CD4-positive, CD25-positive, alpha-beta regulatory T cell (primary cell): Measurements from ENCODE around the gene GAS6. TPM values are rescaled to one million over a fixed set of nuclear protein-coding genes. Genes with fewer than 3 reads are reported as not detected.

Experiments
- ATAC-seq, 2 donors: fragments of 150-1000 bp; cut with Tn5 transposase; one replicate each; pipeline ENCODE4 v1.10.0; 2021; ENCODE audit warnings: low read depth in 2 of 2, moderate number of reproducible peaks in 2 of 2, moderate library complexity in 1 of 2
- DNase-seq, 3 donors: peaks; one replicate each; pipeline versions ENCODE4 v3.0.0 to v3.0.0-alpha.2; 2012 to 2022; ENCODE audit warnings: mixed read lengths in 1 of 3
- H3K27ac ChIP-seq: one replicate; pipeline ENCODE4 v1.7.0; 2013; ENCODE audit warnings: mild to moderate bottlenecking, low read length; ENCODE audit not compliant: insufficient read depth, poor library complexity, severe bottlenecking
- H3K27me3 ChIP-seq: one replicate; pipeline ENCODE4 v1.7.0; 2013; ENCODE audit warnings: low read length; ENCODE audit not compliant: control insufficient read depth, insufficient read depth
- H3K36me3 ChIP-seq: one replicate; pipeline ENCODE4 v1.7.0; 2013; ENCODE audit warnings: mild to moderate bottlenecking, low read length, moderate library complexity; ENCODE audit not compliant: control insufficient read depth, insufficient read depth
- H3K4me1 ChIP-seq: 2 replicates; pipeline ENCODE4 v1.7.0; 2013; ENCODE audit warnings: mild to moderate bottlenecking, low read length; ENCODE audit not compliant: insufficient read depth, control insufficient read depth, poor library complexity, severe bottlenecking
- H3K4me3 ChIP-seq: one replicate; pipeline ENCODE4 v1.7.0; 2013; ENCODE audit warnings: low read depth, mild to moderate bottlenecking, low read length, moderate library complexity
- H3K9me3 ChIP-seq, 2 experiments: 1 replicate in 1 of 2; 2 replicates in 1 of 2; pipeline ENCODE4 v1.7.0; 2013; ENCODE audit warnings: low read length in 2 of 2, mild to moderate bottlenecking in 1 of 2, moderate library complexity in 1 of 2; ENCODE audit not compliant: control insufficient read depth in 2 of 2
- H3K27ac Mint-ChIP-seq, 3 donors: one replicate each; pipeline ENCODE4 v1.8.0; 2020 to 2022; ENCODE audit warnings: mild to moderate bottlenecking in 3 of 3, mixed read lengths in 3 of 3, moderate library complexity in 2 of 3
- H3K27me3 Mint-ChIP-seq: one replicate; pipeline ENCODE4 v1.8.0; 2022; ENCODE audit warnings: mild to moderate bottlenecking, mixed read lengths
- H3K36me3 Mint-ChIP-seq: one replicate; pipeline ENCODE4 v1.8.0; 2020; ENCODE audit warnings: mixed read lengths
- H3K4me1 Mint-ChIP-seq, 4 donors: one replicate each; pipeline ENCODE4 v1.8.0; 2020 to 2022; ENCODE audit warnings: mixed read lengths in 4 of 4, mild to moderate bottlenecking in 1 of 4
- H3K4me3 Mint-ChIP-seq, 4 donors: one replicate each; pipeline ENCODE4 v1.8.0; 2020 to 2022; ENCODE audit warnings: mild to moderate bottlenecking in 4 of 4, mixed read lengths in 4 of 4, moderate library complexity in 3 of 4
- H3K9me3 Mint-ChIP-seq, 7 donors: one replicate each; pipeline ENCODE4 v1.8.0; 2020 to 2022; ENCODE audit warnings: mixed read lengths in 7 of 7, mild to moderate bottlenecking in 3 of 7, moderate library complexity in 2 of 7
- polyA plus RNA-seq, 4 donors: library from polyadenylated mRNA; unstranded; fragments of 300-500 nt; fragmentation: Illumina TruSeq; gene quantifications; one replicate each; pipeline ENCODE4 v1.2.3, GENCODE V29; 2021
- total RNA-seq: library from RNA; stranded (reverse); gene quantifications from one replicate; pipeline ENCODE4 v1.2.3, GENCODE V29; 2022

Gene GAS6
- total and polyA plus RNA-seq, 5 donors from 2014 or later = 0.29 to 2.8 (median 0.34) TPM; not detected in 2

DNA sequence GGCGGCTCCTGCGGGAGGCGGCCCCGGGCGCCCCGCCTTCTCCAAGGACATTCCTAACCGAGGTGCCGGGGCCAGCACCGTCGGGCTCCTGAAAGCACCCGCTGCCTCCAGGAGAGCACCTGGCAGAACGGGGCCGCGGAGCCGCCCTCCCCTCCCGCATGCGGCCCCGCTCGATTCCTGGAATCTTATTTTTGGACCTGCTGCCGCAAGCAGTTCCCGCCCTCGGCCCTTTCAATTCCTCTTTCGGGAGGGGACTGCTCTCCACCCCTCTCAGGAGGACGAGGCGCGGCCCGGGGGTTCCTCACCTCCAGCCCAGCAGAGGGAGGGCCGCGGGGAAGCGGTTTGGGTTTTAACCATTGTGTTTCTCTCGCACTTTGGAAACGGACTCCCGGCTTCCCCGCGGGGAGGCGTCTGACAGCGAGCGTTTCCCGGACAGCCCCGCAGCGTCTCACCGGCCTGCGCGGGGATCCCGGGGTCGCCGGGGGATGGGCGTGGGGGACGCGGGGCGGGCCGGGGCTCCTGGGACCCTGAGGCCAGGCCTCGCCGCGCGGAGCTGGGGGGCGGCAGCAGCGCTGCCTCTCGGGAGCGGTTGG lies 849 bp downstream of the GAS6 start:
- Mint-ChIP-seq H3K27me3 (peaks cover 43% of the 10 kb centered on the region), H3K27ac (no peak overlapping the region), H3K4me1 (peaks cover 0 to 20% (median 7%) of the 10 kb centered on the region in 4 donors), H3K36me3 (no peaks in the 10 kb centered on the region), H3K9me3 (peaks cover 0 to 4% (median 1%) of the 10 kb centered on the region in 7 donors), H3K4me3 (peak overlapping the region in 2 of 4 donors; percentile 28 to 64)
- peaks cover 28% of the 10 kb centered on the region for H3K27me3 ChIP-seq
- H3K4me3 ChIP-seq = no peak overlapping the region
- peak in 1 of 3 donors; percentile 2 for DNase-seq
- no peak overlapping the region for H3K27ac ChIP-seq
- no peaks in the 10 kb centered on the region for H3K36me3 ChIP-seq
- peaks cover 0 to 2% of the 10 kb centered on the region in 2 experiments for H3K9me3 ChIP-seq
- no peak for ATAC-seq
- H3K4me1 ChIP-seq = peaks cover 12% of the 10 kb centered on the region

DNA sequence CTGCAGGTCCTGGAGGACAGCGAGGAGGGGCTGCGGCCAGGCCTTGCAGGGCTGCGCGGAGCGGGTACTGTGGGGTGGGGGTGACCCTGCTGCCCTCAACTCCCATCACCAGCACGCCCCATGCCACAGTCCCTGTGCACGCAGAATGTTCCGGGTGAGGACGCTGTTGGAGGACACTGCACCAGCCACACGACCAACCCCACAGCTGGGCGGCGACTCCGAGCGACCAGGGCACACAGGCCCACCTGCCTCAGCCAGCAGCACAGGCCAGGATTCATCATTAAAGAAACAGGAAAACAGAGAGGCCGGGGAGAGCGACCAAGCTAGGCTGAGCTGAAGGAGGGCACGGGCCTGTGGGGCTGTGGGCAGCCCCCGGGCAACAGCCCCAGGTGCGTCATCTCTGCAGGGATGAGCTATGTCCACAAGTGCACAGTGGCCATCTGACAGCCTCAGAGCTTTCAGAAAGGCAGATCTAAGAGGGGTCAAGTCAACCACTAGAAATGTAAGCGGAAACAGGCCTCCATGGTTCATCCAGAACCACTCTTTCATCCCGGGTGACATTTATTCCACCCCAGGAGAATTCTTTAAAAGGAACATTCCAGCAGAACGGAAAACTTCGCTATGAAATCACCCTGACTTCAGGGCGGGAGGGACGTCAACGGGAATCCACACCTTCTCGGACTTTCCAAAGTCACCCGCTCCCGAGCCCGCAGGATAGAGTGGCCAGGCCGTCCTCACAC lies 1.5 kb downstream of the GAS6 start:
- Mint-ChIP-seq H3K27ac (peak overlapping the region in 1 of 3 donors; percentile 93), H3K36me3 (no peaks in the 10 kb centered on the region), H3K4me1 (peaks cover 0 to 20% (median 7%) of the 10 kb centered on the region in 4 donors), H3K4me3 (peak overlapping the region in 3 of 4 donors; percentile 31 to 74 (median 69)), H3K9me3 (peaks cover 0 to 2% (median 0%) of the 10 kb centered on the region in 7 donors), H3K27me3 (peaks cover 37% of the 10 kb centered on the region)
- DNase-seq = no peak
- Histone ChIP-seq H3K9me3 (peaks cover 0 to 2% of the 10 kb centered on the region in 2 experiments), H3K4me1 (peaks cover 12% of the 10 kb centered on the region), H3K4me3 (no peak overlapping the region), H3K36me3 (no peaks in the 10 kb centered on the region), H3K27ac (no peak overlapping the region), H3K27me3 (peaks cover 24% of the 10 kb centered on the region)
- ATAC-seq = no peak

DNA sequence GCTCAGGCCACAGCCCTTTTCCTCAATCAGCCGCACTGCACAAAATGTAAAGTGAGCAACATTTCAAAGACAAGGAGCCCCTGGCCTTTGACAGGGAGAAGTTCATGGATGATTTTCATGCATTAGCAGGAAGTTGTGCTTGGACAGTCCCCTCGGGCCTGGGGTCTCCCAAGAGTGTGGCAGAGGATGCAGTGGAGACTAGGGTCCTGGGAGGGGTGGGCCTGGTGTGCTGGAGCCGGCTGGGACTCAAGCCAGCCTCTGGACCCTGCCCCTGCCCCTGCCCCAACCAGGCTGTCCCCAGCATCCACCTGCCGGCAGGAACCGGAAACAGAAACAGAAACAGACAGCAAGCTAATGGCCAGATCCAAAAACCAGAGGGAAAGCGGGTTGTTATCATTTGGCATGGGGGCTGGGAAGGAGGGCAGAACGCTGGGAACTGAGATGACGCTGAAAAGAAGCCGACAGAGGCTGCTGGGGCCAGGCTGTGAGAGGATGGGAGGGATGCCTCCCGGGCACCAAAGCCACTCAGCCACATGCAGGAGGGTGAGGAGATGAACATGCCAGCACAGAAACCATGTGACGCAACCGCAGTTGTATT lies 2.3 kb downstream of the GAS6 start:
- Histone ChIP-seq H3K36me3 (no peaks in the 10 kb centered on the region), H3K27me3 (peaks cover 22% of the 10 kb centered on the region), H3K27ac (no peak overlapping the region), H3K4me1 (peaks cover 12% of the 10 kb centered on the region), H3K4me3 (no peak overlapping the region), H3K9me3 (peaks cover 0 to 2% of the 10 kb centered on the region in 2 experiments)
- DNase-seq (no peak), ATAC-seq (no peak)
- Mint-ChIP-seq H3K4me3 (peak overlapping the region in 1 of 4 donors; percentile 31), H3K9me3 (peaks cover 0 to 2% (median 0%) of the 10 kb centered on the region in 7 donors), H3K27ac (no peak overlapping the region), H3K4me1 (peaks cover 0 to 20% (median 7%) of the 10 kb centered on the region in 4 donors), H3K27me3 (peaks cover 36% of the 10 kb centered on the region), H3K36me3 (no peaks in the 10 kb centered on the region)

DNA sequence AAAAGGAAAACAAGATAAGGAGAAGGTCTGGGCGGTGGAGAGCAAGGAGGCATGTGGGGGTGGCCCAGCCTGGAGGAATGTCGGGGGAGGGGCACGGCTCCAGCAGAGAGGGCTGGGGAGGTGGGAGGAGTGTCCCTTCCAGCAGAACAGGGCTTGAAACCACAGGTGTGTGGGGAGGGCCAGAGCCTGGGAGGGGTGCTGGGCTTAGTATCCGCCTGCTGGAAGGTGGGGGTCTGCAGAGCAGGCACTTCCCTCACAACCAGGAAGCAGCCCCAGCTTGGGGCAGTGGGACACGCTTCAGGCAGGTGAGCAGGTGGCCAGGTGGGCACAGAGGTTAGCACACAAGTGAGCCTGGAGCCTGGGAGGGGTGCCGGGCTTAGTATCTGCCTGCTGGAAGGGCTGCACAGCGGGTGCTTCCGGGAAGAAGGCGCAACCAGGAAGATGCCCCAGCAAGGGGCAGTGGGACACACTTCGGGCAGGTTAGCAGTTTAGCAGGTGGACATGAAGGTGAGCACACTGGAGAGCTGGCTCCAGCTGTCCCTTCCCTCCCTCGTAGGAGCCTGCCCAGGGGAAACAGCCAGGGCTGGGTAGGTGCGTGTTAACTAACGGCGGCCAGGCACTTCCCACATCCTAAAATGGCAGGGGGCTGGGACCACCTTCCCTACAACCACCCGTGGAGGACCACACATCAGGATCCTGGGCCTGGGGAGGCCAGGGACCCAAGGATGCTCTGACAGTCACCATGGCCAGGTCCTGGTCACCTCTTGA lies 3.0 kb downstream of the GAS6 start:
- no peak overlapping the region for H3K27ac Mint-ChIP-seq
- no peak overlapping the region for H3K4me3 ChIP-seq
- no peaks in the 10 kb centered on the region for H3K9me3 ChIP-seq
- peaks cover 0 to 2% (median 0%) of the 10 kb centered on the region in 7 donors for H3K9me3 Mint-ChIP-seq
- no peak overlapping the region for H3K27ac ChIP-seq
- DNase-seq (no peak), ATAC-seq (no peak)
- H3K36me3 ChIP-seq = no peaks in the 10 kb centered on the region
- H3K27me3 Mint-ChIP-seq = peaks cover 29% of the 10 kb centered on the region
- H3K4me1 Mint-ChIP-seq = peaks cover 0 to 18% (median 7%) of the 10 kb centered on the region in 4 donors
- no peaks in the 10 kb centered on the region for H3K36me3 Mint-ChIP-seq
- H3K4me1 ChIP-seq = peaks cover 12% of the 10 kb centered on the region
- peak overlapping the region in 2 of 4 donors; percentile 15 to 31 for H3K4me3 Mint-ChIP-seq
- H3K27me3 ChIP-seq = peaks cover 15% of the 10 kb centered on the region

DNA sequence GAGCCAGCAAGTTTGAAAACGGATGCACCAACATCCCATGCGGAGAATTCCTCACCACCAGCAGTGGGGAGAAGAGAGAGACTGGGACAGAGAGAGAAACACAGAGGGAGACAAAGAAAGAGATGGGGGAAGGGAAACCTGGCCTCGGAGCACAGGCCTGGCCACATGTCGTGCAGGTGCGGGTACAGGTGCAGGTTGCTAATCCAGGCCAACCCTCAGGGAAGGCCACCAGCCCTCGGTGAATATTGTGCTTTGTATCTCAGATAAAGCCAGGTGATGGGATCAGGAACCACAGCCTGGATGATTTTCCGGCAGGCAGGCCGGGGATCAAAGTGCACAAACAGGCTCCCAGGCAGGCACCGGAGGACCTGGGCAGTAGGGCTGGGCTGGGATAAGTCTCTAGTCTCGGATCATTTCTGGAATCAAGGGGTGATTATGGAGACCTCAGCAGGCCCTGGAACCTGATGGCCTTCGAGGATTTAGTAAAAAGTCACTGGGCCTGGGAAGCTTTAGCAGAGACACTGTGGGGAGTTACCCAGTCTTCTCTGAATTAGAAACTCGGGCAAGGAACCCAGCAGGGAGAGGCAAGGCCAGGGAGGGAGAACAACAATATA lies 3.7 kb downstream of the GAS6 start:
- Histone ChIP-seq H3K9me3 (no peaks in the 10 kb centered on the region), H3K27me3 (peaks cover 9% of the 10 kb centered on the region), H3K4me1 (peaks cover 12% of the 10 kb centered on the region), H3K27ac (no peak overlapping the region), H3K36me3 (no peaks in the 10 kb centered on the region), H3K4me3 (no peak overlapping the region)
- peaks cover 22% of the 10 kb centered on the region for H3K27me3 Mint-ChIP-seq
- DNase-seq = no peak
- no peaks in the 10 kb centered on the region for H3K36me3 Mint-ChIP-seq
- ATAC-seq = no peak
- H3K9me3 Mint-ChIP-seq = peaks cover 0 to 2% (median 0%) of the 10 kb centered on the region in 7 donors
- peaks cover 0 to 12% (median 5%) of the 10 kb centered on the region in 4 donors for H3K4me1 Mint-ChIP-seq
- no peak overlapping the region for H3K4me3 Mint-ChIP-seq
- H3K27ac Mint-ChIP-seq = no peak overlapping the region

DNA sequence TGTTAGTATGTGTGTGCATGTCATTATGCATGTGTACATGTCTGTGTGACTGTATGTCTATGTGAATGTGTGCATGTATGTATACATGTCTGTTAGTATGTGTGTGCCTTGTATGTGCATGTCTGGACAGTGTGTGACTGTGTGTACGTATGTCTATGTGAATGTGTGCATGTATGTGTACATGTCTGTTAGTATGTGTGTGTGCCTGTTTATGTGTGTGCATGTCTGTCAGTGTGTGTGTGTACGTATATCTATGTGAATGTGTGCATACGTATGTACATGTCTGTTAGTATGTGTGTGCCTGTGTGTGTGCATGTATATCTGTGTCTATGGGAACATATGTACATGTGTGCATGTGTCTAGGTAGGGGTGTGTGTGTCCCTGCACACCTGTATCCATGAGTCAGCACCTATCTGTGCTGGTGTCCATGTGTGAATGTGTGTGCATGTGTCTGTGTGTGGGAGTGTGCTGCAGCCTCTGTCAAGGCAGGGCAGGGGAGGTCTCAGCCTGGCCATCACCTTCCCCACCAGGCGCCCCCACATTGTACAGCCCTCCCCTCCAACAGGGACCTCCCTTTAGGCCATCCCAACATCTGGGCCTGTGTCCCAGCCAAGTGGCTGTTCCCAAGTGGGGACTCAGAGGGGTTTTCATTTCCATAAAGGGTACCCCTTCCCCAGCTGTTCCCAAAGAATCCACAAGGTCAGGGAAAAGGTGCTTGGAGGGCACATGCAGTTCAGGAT lies 4.4 kb downstream of the GAS6 start:
- Mint-ChIP-seq H3K4me3 (no peak overlapping the region), H3K9me3 (peaks cover 0 to 2% (median 0%) of the 10 kb centered on the region in 7 donors), H3K36me3 (no peaks in the 10 kb centered on the region), H3K4me1 (peaks cover 0 to 14% (median 4%) of the 10 kb centered on the region in 4 donors), H3K27ac (peak overlapping the region in 1 of 3 donors; percentile 26), H3K27me3 (peaks cover 15% of the 10 kb centered on the region)
- H3K27ac ChIP-seq = no peak overlapping the region
- H3K4me1 ChIP-seq = peaks cover 19% of the 10 kb centered on the region
- DNase-seq (no peak), ATAC-seq (no peak)
- H3K27me3 ChIP-seq = peaks cover 5% of the 10 kb centered on the region
- no peaks in the 10 kb centered on the region for H3K36me3 ChIP-seq
- no peaks in the 10 kb centered on the region for H3K9me3 ChIP-seq
- no peak overlapping the region for H3K4me3 ChIP-seq
